Bronchial epithelial cell (primary cell): ENCODE results near the gene TMC6. TPM values are rescaled to one million over a fixed set of nuclear protein-coding genes. Genes with fewer than 3 reads are reported as not detected.

ENCODE experiments used
- DNase-seq: peaks from one replicate; pipeline ENCODE4 v3.0.0-alpha.2; 2010; ENCODE audit warnings: low read depth
- FAIRE-seq: peaks from 2 replicates; lab custom pipeline; 2011; peaks lifted over from hg19 to GRCh38; lab: Jason Lieb, UNC
- H3K27me3 ChIP-seq: 2 replicates; pipeline ENCODE4 v1.5.1; 2011; ENCODE audit warnings: low read length; ENCODE audit not compliant: control insufficient read depth, insufficient read depth
- H3K36me3 ChIP-seq: 2 replicates; pipeline ENCODE4 v1.5.1; 2011; ENCODE audit warnings: low read length; ENCODE audit not compliant: control insufficient read depth, insufficient read depth
- H3K4me3 ChIP-seq: 2 replicates; pipeline ENCODE4 v1.5.1; 2011; ENCODE audit warnings: mild to moderate bottlenecking, low read depth, low read length, control low read depth
- CTCF ChIP-seq: IDR thresholded peaks from 2 replicates; pipeline ENCODE4 v1.5.1; 2011; ENCODE audit warnings: mild to moderate bottlenecking, moderate library complexity, low read length, control low read depth, inconsistent platforms; ENCODE audit not compliant: insufficient read depth, severe bottlenecking
- total RNA-seq: library from RNA; depleted of rRNA; stranded (reverse); fragments of >200 nt; gene quantifications from 2 replicates; pipeline ENCODE4 v1.2.1, GENCODE V29; 2014

TMC6 gene
- total RNA-seq, 1 donor from 2014 or later = 42.9 TPM

- peaks cover 9% of the 10 kb centered on the region for H3K36me3 ChIP-seq
- FAIRE-seq = no peak
- no peak for TF ChIP-seq CTCF
- H3K27me3 ChIP-seq = no peaks in the 10 kb centered on the region
- no peak for DNase-seq
- no peak overlapping the region for H3K4me3 ChIP-seq
Observed at GRCh38 chr17:78121801-78122215, 6.7 kb downstream of the TMC6 start.

GRCh38 chr17:78120971-78121800, 7.4 kb downstream of the TMC6 start:
- Histone ChIP-seq H3K27me3 (no peaks in the 10 kb centered on the region), H3K4me3 (no peak overlapping the region), H3K36me3 (peaks cover 7% of the 10 kb centered on the region)
- TF ChIP-seq CTCF = no peak
- DNase-seq = no peak
- FAIRE-seq = no peak

DNA sequence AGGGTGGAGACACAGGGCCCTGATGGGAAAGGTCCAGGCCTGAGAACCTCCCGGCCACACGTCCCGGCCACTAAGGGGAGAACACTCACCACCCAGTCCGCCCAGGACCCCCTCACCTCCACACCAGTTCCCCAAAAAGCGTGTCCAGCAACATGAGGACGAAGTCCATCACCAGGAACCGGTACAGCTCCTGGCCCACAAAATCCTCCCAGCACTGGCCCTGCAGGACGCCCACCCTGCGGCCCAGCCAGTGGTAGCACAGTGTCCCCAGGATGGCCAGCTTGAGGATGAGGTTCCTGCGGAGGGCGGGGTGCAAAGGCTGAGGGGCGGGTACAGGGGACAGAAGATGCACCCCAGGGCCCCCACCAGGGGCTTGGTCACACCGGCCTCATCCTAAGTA, 8.0 kb downstream of the TMC6 start:
- no peak overlapping the region for H3K4me3 ChIP-seq
- no peak for FAIRE-seq
- TF ChIP-seq CTCF = no peak
- H3K36me3 ChIP-seq = peaks cover 7% of the 10 kb centered on the region
- no peak for DNase-seq
- H3K27me3 ChIP-seq = no peaks in the 10 kb centered on the region

DNA sequence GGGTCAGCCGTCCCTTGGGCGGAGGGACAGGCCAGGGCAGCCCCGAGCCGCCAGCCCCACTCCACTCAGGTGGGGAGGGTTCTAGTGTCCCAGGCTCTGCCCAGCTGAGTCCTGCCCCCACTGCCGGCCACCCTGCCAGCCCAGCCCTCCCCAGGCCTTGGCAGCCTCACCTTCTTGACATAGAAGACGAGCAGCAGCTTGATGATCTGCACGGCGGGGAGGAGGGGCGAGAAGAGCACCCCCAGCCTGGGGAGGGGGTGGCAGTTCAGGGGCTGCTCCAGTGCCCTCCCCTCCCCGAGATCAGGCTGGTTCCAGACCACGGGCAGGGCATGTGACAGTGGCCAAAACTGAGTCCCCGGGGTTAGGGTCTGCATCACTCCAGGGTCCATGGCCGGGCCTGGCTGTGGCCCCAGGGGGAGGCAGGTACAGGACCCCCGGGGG, 9.7 kb downstream of the TMC6 start:
- no peak for DNase-seq
- no peaks in the 10 kb centered on the region for H3K27me3 ChIP-seq
- H3K36me3 ChIP-seq = peaks cover 2% of the 10 kb centered on the region

GRCh38 chr17:78117027-78117981, 11.3 kb downstream of the TMC6 start:
- DNase-seq (no peak), FAIRE-seq (no peak)
- Histone ChIP-seq H3K4me3 (no peak overlapping the region), H3K27me3 (no peaks in the 10 kb centered on the region), H3K36me3 (peaks cover 2% of the 10 kb centered on the region)
- TF ChIP-seq CTCF = peak; percentile 73

More for the DNA sequence above, 9.7 kb downstream of the TMC6 start:
- no peak for FAIRE-seq
- TF ChIP-seq CTCF = no peak
- no peak overlapping the region for H3K4me3 ChIP-seq
